ENCODE data around the gene OR1F1.

Gene OR1F1

DNA sequence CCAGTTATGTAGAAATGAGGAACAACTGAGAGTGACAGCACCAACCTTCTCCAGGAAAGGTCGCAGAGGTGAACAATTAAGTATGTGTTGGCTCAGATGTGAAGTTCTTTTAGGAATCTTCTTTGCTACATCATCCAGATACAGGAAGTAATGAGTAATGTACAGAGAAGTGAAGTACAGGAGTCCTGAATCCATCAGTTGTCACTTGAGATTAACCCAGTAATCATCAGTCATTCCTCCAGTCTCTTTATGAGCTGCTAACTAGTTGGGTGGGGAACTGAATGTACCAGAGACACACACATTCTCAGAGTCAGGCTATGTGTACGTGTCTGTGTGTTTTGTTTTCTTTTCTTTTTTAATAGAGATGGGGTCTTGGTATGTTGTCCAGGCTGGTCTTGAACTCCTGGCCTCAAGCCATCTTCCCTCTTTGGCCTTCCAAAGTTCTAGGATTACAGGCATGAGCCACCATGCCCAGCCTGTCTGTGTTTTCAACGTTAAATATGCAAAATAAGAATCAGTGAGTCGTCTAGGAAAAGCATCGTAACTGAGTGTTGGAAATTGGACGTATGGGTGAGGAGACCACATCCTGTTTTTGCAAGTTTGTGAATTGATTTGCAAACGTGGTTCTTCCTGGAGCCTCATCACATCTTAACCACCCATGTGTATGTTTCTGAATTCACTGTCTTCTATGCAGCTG is 27.0 kb downstream of the OR1F1 start:
- TF ChIP-seq, protein P1, sequence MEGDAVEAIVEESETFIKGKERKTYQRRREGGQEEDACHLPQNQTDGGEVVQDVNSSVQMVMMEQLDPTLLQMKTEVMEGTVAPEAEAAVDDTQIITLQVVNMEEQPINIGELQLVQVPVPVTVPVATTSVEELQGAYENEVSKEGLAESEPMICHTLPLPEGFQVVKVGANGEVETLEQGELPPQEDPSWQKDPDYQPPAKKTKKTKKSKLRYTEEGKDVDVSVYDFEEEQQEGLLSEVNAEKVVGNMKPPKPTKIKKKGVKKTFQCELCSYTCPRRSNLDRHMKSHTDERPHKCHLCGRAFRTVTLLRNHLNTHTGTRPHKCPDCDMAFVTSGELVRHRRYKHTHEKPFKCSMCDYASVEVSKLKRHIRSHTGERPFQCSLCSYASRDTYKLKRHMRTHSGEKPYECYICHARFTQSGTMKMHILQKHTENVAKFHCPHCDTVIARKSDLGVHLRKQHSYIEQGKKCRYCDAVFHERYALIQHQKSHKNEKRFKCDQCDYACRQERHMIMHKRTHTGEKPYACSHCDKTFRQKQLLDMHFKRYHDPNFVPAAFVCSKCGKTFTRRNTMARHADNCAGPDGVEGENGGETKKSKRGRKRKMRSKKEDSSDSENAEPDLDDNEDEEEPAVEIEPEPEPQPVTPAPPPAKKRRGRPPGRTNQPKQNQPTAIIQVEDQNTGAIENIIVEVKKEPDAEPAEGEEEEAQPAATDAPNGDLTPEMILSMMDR (IDR thresholded peaks at IDR 0.05; ENCODE audit: low read depth, low read length, missing control alignments): no peak
- in situ Hi-C loops (cut with HindIII; ENCODE audit: low sequenced_read_pairs): no loop called here
- DNase-seq (ENCODE audit: low read depth): no peak
- no peak overlapping the region for H3K4me3 ChIP-seq (ENCODE audit: low read depth, low read length)

DNA sequence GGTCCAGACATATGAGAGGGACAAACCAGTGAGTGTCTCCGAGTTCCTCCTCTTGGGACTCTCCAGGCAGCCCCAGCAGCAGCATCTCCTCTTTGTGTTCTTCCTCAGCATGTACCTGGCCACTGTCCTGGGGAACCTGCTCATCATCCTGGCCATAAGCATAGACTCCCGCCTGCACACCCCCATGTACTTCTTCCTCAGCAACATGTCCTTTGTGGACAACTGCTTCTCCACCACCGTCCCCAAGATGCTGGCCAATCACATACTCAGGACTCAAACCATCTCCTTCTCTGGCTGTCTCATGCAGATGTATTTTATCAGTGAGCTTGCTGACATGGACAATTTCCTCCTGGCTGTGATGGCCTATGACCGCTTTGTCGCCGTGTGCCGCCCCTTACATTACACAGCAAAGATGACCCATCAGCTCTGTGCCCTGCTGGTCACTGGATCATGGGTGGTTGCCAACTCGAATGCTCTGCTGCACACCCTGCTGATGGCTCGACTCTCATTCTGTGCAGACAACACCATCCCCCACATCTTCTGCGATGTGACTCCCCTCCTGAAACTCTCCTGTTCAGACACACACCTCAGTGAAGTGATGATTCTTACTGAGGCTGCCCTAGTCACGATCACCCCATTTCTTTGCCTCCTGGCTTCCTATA is 27.7 kb downstream of the OR1F1 start:
- in situ Hi-C loops (cut with HindIII; ENCODE audit: low sequenced_read_pairs): no loop called here
- no peak for DNase-seq (ENCODE audit: low read depth)
- TF ChIP-seq, protein P1 (IDR thresholded peaks at IDR 0.05; ENCODE audit: low read depth, low read length, missing control alignments): no peak
- no peak overlapping the region for H3K4me3 ChIP-seq (ENCODE audit: low read depth, low read length)

DNA sequence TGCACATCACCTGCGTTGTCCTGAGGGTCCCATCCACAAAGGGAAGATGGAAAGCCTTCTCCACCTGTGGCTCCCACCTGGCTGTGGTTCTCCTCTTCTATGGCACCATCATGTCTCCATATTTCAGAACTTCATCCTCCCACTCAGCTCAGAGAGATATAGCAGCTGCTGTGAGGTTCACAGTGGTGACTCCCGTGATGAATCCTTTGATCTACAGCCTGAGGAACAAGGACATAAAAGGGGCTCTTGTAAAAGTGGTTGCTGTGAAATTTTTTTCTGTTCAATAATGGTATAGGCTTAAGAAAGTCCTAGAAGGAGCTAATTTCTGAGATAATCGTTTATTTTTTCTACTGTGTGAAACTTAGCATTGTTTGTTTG is 28.2 kb downstream of the OR1F1 start:
- no peak overlapping the region for H3K4me3 ChIP-seq (ENCODE audit: low read depth, low read length)
- no peak for DNase-seq (ENCODE audit: low read depth)

DNA sequence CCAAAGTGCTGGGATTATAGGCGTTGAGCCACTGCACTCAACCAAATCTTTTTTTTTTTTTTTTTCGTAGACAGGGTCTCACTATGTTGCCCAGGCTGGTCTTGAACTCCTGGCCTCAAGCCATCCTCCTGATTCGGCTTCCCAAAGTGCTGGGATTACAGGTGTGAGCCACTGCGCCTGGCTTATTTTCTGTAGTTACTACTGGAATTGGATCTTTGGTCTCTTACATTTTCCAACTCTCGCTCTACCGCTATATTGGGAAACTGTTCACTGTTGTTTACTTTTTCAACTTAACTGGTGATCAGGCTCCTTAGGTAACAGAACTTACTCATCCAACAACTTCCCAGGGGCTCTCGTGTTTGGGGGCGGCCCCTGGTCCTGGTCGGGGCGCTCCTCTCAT is 32.8 kb downstream of the OR1F1 start:
- in situ Hi-C loops (cut with HindIII; ENCODE audit: low sequenced_read_pairs): no loop called here
- no peak overlapping the region for H3K4me3 ChIP-seq (ENCODE audit: low read depth, low read length)
- TF ChIP-seq, protein P1 (IDR thresholded peaks at IDR 0.05; ENCODE audit: low read depth, low read length, missing control alignments): no peak
- DNase-seq (ENCODE audit: low read depth): no peak

More for the DNA sequence above, 28.2 kb downstream of the OR1F1 start:
- TF ChIP-seq, protein P1 (IDR thresholded peaks at IDR 0.05; ENCODE audit: low read depth, low read length, missing control alignments): no peak
- in situ Hi-C loops (cut with HindIII; ENCODE audit: low sequenced_read_pairs): no loop called here

DNA sequence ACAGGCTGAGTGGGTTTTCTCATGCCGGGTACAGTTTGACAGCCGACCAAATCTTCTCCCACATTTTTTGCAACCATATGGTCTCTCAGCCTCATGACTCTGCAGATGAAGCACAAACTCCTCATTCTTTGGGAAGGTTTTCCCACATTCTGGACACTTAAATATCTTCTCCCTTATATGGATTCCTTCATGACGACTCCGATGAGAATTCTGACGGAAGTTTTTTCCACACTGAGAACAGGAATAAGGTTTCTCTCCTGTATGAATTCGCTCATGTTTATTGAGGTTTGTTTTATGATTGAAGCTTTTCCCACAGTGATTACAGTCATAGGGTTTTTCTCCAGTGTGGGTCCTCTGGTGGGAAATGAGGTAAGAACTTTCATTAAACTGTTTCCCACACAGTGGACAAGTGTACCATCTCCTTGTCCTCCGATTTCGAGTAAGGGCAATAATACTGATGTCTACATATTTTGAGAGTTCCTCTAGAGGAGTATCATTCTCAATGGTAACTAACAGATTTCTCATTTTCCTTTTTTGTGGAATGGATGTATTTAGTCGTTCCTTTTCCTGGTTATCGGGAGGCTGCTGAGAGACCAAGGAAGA is 36.0 kb downstream of the OR1F1 start:
- DNase-seq (ENCODE audit: low read depth): no peak
- in situ Hi-C loops (cut with HindIII; ENCODE audit: low sequenced_read_pairs): no loop called here
- H3K4me3 ChIP-seq (ENCODE audit: low read depth, low read length): no peak overlapping the region
- TF ChIP-seq, protein P1 (IDR thresholded peaks at IDR 0.05; ENCODE audit: low read depth, low read length, missing control alignments): no peak

DNA sequence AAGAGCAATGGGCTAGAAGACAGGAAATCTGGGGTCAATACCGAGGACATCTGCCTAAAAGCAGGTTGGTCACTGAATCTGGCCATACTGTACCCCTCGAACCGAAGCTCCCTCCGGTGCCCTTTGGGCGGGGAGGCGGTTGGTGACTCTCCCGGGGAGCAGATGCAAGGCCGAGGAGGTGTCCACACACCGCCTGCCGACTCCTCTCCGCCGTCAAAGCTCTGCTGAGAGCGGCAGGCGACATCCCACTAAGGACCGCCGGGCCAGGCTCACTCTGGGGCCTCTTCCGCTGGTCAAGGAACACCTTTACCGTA is 46.5 kb downstream of the OR1F1 start:
- in situ Hi-C loops (cut with HindIII; ENCODE audit: low sequenced_read_pairs): no loop called here
- TF ChIP-seq, protein P1 (IDR thresholded peaks at IDR 0.05; ENCODE audit: low read depth, low read length, missing control alignments): no peak
- H3K4me3 ChIP-seq (ENCODE audit: low read depth, low read length): peak overlapping the region; percentile 67
- DNase-seq (ENCODE audit: low read depth): no peak

Measured in astrocyte of the cerebellum (primary cell).